Mucosa of gallbladder (tissue), 1 donor: ENCODE measurements around the gene PTPN3. TPM values are rescaled to one million over a fixed set of nuclear protein-coding genes. Genes with fewer than 3 reads are reported as not detected.
A peak's percentile ranks its signal among the peaks of the same experiment; 100 is the strongest.

Source experiments
- DNase-seq: peaks from one replicate; pipeline ENCODE4 v3.0.0-alpha.2; 2020; ENCODE audit warnings: low spot score
- total RNA-seq: library from RNA; stranded (reverse); gene quantifications from one replicate; pipeline ENCODE4 v1.2.1, GENCODE V29; 2021
- donor health status: DM: no; HTN: no; CAD: no.

The PTPN3 gene
- total RNA-seq, 1 donor from 2014 or later: 16.2 TPM

GRCh38 chr9:109451311-109452025, 46.6 kb downstream of the PTPN3 start:
- DNase-seq: no peak

GRCh38 chr9:109450346-109450745, 47.8 kb downstream of the PTPN3 start:
- no peak for DNase-seq

GRCh38 chr9:109449036-109449798, 48.9 kb downstream of the PTPN3 start:
- DNase-seq: no peak

- no peak for DNase-seq
These were observed 49.9 kb downstream of the PTPN3 start for GRCh38 chr9:109448223-109448622.

- DNase-seq: no peak
These were observed 50.6 kb downstream of the PTPN3 start for GRCh38 chr9:109447329-109448076.

- DNase-seq: no peak
These were observed 53.3 kb downstream of the PTPN3 start for GRCh38 chr9:109444771-109445320.

GRCh38 chr9:109442716-109443115, 55.4 kb downstream of the PTPN3 start:
- DNase-seq: no peak

- no peak for DNase-seq
These were observed 56.8 kb downstream of the PTPN3 start for GRCh38 chr9:109441296-109441695.

GRCh38 chr9:109440797-109441287, 57.3 kb downstream of the PTPN3 start:
- DNase-seq: peak; percentile 30

- DNase-seq: no peak
These were observed 58.0 kb downstream of the PTPN3 start for GRCh38 chr9:109440117-109440515.

GRCh38 chr9:109439378-109440116, 58.6 kb downstream of the PTPN3 start:
- DNase-seq: no peak

- no peak for DNase-seq
These were observed 60.8 kb downstream of the PTPN3 start for GRCh38 chr9:109437286-109437685.

- DNase-seq: no peak
These were observed 62.0 kb downstream of the PTPN3 start for GRCh38 chr9:109436071-109436470.

GRCh38 chr9:109433476-109433875, 64.6 kb downstream of the PTPN3 start:
- no peak for DNase-seq

GRCh38 chr9:109430231-109430630, 67.9 kb downstream of the PTPN3 start:
- no peak for DNase-seq

GRCh38 chr9:109428854-109429253, 69.3 kb downstream of the PTPN3 start:
- DNase-seq: no peak

GRCh38 chr9:109427886-109428285, 70.2 kb downstream of the PTPN3 start:
- DNase-seq: no peak

GRCh38 chr9:109426626-109427402, 71.3 kb downstream of the PTPN3 start:
- DNase-seq: no peak

- DNase-seq: no peak
These were observed 73.5 kb downstream of the PTPN3 start for GRCh38 chr9:109424618-109425017.

GRCh38 chr9:109423877-109424276, 74.2 kb downstream of the PTPN3 start:
- no peak for DNase-seq

- no peak for DNase-seq
These were observed 75.5 kb downstream of the PTPN3 start for GRCh38 chr9:109422641-109423040.
